22Rv1 (cell line): ENCODE results near the gene PCNX1.
A peak's percentile ranks its signal among the peaks of the same experiment; 100 is the strongest.
"Not testable (repeated sequence)": the region's sequence is repeated elsewhere in the genome, so short reads cannot be mapped to it uniquely, and the experiment has no call there.

Experiments used
- H3K27ac ChIP-seq: fragments of 450-650 bp; 2 replicates; pipeline ENCODE4 v1.5.1; 2017
- ZFX ChIP-seq: fragments of 450-650 bp; IDR thresholded peaks from 2 replicates; pipeline ENCODE4 v1.6.1; 2017; ENCODE audit warnings: antibody characterized with exemption, borderline replicate concordance
- TF ChIP-seq, protein P1 (sequence below): fragments of 450-650 bp; IDR thresholded peaks from 2 replicates; pipeline ENCODE4 v1.5.1; 2017; ENCODE audit warnings: mild to moderate bottlenecking

The PCNX1 gene

DNA sequence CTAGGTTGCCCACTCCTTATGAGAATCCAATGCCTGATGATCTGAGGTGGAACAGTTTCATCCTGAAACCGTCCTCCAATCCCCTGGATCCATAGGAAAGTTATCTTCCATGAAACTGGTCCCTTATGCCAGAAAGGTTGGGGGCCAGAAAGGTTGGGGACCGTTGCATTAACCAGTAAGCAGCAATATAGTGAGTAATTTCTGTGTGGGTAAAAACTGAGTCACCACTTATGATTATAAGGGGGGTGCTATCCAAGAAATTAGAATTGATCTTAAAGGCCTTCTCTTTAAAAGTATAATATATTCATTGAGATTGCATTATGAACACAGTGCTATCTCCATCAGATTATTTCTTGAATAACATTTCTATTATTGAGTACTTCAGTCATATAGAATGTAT is 97.2 kb downstream of the PCNX1 start:
- no peak for TF ChIP-seq ZFX
- TF ChIP-seq, protein P1, sequence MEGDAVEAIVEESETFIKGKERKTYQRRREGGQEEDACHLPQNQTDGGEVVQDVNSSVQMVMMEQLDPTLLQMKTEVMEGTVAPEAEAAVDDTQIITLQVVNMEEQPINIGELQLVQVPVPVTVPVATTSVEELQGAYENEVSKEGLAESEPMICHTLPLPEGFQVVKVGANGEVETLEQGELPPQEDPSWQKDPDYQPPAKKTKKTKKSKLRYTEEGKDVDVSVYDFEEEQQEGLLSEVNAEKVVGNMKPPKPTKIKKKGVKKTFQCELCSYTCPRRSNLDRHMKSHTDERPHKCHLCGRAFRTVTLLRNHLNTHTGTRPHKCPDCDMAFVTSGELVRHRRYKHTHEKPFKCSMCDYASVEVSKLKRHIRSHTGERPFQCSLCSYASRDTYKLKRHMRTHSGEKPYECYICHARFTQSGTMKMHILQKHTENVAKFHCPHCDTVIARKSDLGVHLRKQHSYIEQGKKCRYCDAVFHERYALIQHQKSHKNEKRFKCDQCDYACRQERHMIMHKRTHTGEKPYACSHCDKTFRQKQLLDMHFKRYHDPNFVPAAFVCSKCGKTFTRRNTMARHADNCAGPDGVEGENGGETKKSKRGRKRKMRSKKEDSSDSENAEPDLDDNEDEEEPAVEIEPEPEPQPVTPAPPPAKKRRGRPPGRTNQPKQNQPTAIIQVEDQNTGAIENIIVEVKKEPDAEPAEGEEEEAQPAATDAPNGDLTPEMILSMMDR, result no peak
- no peak overlapping the region for H3K27ac ChIP-seq

DNA sequence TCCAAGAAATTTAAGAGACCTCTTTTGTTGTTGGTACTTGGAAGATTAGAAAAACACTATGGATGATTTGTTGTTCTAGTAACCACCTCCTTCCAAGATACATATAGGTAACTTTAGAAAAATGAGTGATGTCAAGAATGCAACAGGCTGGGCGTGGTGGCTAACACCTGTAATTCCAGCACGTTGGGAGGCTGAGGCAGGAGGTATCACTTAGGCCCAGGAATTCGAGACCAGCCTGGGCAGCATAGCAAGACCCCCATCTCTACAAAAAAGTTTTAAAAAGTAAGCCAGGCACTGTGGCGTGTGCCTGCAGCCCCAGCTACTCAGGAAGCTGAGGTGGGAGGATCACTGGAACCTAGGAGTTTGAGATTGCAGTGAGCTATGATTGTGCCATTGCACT is 97.8 kb downstream of the PCNX1 start:
- no peak for TF ChIP-seq ZFX
- TF ChIP-seq, protein P1, result no peak
- no peak overlapping the region for H3K27ac ChIP-seq

DNA sequence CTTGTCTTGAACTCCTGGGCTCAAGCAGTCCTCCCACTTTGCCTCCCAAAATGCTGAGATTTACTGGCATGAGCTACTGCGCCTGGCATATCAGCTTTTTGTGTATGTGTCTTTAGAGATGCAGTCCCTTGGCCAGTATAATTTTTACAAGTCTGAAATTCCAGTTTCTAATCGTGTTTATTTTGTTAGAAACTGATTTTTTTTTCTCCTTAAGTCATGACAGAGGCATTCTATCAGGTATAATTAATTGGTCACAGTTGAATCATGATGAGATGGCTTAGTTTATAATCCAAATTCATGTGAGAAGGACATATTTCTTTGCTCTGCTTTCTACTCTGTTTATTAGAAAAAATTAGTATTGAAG is 98.9 kb downstream of the PCNX1 start:
- TF ChIP-seq ZFX, result no peak
- TF ChIP-seq, protein P1, result no peak
- H3K27ac ChIP-seq, result no peak overlapping the region

DNA sequence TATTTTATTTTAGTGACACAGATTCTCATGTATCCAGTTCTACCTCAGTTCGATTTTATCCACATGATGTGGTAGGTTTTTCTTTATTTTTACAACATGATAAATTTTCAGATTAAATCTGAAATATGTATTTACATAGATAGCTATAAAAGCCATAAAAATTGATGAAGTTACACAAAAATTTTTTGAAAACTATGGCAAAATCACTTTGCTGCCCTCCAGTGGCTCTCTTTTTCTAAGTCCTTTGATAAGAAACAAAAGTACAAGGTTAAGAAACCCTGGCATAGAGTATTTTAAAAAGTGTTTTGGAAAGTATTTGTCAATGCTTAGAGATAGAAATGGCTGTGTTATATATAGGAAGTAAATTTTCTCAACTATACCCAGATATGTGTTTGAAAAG is 104.2 kb downstream of the PCNX1 start:
- TF ChIP-seq, protein P1, result peak; percentile 37
- TF ChIP-seq ZFX, result no peak
- H3K27ac ChIP-seq, result no peak overlapping the region

DNA sequence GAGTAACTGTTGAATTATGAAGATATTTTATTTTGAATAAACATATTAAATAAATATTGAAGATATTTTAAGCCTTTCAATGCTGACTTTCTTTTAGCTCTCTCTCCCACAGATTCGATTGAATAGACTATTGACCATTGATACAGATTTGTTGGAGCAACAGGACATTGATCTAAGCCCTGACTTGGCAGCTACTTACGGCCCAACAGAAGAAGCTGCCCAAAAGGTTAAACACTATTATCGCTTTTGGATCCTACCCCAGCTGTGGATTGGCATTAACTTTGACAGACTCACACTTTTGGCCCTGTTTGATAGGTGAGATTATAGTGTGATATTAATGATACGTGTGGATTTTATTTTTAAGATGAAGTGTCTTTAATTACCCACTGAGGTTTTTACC is 105.6 kb downstream of the PCNX1 start:
- H3K27ac ChIP-seq, result no peak overlapping the region
- no peak for TF ChIP-seq ZFX
- TF ChIP-seq, protein P1, result no peak

DNA sequence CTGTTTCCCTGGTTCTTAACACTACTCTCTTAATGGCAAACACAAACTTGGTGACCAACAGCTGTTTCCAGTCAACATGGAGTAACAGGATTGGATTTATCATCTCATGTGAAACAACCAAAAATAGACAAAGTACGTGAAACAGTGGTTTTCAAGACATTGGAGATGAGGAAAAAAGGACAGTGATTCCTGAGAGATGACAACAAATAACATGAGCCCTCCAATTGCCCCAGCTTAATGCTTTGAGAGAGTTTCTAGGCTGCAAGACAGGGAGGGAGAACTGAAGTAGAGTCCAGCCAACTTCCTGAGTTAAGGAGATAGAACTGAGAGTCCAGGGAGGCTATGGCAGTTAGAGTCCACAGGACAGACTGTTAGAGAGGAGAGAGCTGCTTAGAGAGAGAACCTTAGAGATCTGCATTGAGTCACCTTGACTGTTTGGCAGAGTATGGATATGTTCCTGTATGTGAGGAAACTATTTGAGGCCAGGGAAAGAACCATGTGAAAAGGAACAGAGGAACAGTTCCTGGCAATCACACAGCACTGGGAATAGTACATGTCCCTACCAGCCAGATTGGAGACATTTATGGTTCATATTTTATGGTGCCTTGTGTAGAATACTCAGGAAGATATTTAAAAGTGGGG is 106.4 kb downstream of the PCNX1 start:
- H3K27ac ChIP-seq, result no peak overlapping the region
- TF ChIP-seq, protein P1, result no peak
- TF ChIP-seq ZFX, result no peak

DNA sequence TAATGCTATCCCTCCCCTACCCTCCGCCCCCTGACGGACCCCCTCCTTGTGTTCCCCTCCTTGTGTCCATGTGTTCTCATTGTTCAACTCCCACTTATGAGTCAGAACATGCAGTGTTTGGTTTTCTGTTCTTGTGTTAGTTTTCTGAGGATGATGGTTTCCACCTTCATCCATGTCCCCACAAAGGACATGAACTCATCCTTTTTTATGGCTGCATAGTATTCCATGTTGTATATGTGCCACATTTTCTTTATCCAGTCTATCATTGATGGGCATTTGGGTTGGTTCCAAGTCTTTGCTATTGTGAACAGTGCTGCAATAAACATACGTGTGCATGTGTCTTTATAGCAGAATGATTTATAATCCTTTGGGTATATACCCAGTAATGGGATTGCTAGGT is 112.7 kb downstream of the PCNX1 start:
- not testable (repeated sequence) for H3K27ac ChIP-seq

DNA sequence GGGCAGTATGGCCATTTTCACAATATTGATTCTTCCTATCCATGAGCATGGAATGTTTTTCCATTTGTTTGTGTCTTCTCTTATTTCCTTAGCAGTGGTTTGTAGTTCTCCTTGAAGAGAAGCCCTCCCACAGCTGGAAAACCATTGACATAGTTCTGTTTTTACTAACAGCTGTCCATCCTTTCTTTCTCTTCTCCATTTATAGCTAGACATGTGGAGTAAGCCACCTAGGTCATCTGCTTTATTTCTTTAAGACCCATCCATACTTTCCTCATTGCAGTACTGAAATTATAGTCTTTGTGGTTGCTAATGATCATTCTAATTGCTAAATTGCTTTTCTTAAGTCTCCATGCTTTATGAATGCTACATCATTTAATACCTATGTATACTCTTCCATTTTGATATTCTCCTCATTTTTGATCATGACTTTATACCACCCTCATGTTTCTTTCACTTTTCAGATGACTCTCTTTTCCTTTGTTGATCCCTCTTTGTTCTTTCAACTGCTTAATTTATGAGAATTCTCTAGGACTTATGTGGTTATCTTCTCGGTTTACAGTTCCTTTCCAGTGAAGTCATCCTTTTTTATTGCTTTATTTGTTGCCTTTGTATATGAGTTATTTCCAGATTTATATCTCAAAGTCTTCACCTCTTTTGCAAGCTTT is 114.2 kb downstream of the PCNX1 start:
- TF ChIP-seq ZFX, result no peak
- TF ChIP-seq, protein P1, result no peak
- peak overlapping the region; percentile 29; the same call in 1 of the 2 replicates for H3K27ac ChIP-seq
